Left colon (tissue), 2 donors: ENCODE data around the gene NAALADL2. TPM values are rescaled to one million over a fixed set of nuclear protein-coding genes. Genes with fewer than 3 reads are reported as not detected.

Source experiments
- ATAC-seq: fragments of 200-7000 bp; cut with Tn5 transposase; one replicate; pipeline ENCODE4 v1.9.1; 2020; ENCODE audit warnings: mild to moderate bottlenecking, moderate library complexity
- DNase-seq, 2 donors: peaks; one replicate each; pipeline ENCODE4 v3.0.0-alpha.2; 2020
- intact Hi-C, 2 donors: fragments of 100-400 bp; cut with DNase I in 1 of 2; cut with micrococcal nuclease in 1 of 2; formaldehyde crosslinking; loops; one replicate each; pipeline versions ENCODE4 v1.11.2 to v1.14.0; 2022; cut with DNase I, micrococcal nuclease
- total RNA-seq, 2 donors: library from RNA; stranded (reverse); fragmentation: NEBNext Ultra II Directional; extraction: Animal tissue kit (Norgen Biotek cat#: 25700); gene quantifications; one replicate each; pipeline ENCODE4 v1.2.1, GENCODE V29; 2021
- donor health status: DM: no; HTN: no; CAD: no.
- donor health status: DM: yes; HTN: yes; CAD: no.

The NAALADL2 gene
- total RNA-seq, 2 donors from 2014 or later = 20.7 to 21.1 TPM

GRCh38 chr3:174957081-174957480, 97.9 kb downstream of the NAALADL2 start:
- intact Hi-C loops = no loop called here
- DNase-seq = no peak
- ATAC-seq = no peak

GRCh38 chr3:174957551-174958001, 98.4 kb downstream of the NAALADL2 start:
- intact Hi-C loops = no loop called here
- DNase-seq (no peak), ATAC-seq (no peak)

GRCh38 chr3:174958671-174959328, 99.7 kb downstream of the NAALADL2 start:
- intact Hi-C loops = no loop called here
- no peak for ATAC-seq
- DNase-seq = no peak

- intact Hi-C loops = no loop called here
Observed at GRCh38 chr3:174959556-174960065, 100.5 kb downstream of the NAALADL2 start.

GRCh38 chr3:174960898-174961297, 101.8 kb downstream of the NAALADL2 start:
- ATAC-seq (no peak), DNase-seq (no peak)
- intact Hi-C loops = no loop called here

More at GRCh38 chr3:174959556-174960065, 100.5 kb downstream of the NAALADL2 start:
- ATAC-seq (no peak), DNase-seq (no peak)

GRCh38 chr3:174973465-174973864, 114.3 kb downstream of the NAALADL2 start:
- ATAC-seq = no peak
- no peak for DNase-seq
- intact Hi-C loops = no loop called here

GRCh38 chr3:174986685-174987084, 127.6 kb downstream of the NAALADL2 start:
- intact Hi-C loops = no loop called here
- ATAC-seq (no peak), DNase-seq (no peak)

- intact Hi-C loops = no loop called here
- DNase-seq (no peak), ATAC-seq (no peak)
Observed at GRCh38 chr3:175001091-175001490, 142.0 kb downstream of the NAALADL2 start.

GRCh38 chr3:175002732-175003143, 143.6 kb downstream of the NAALADL2 start:
- intact Hi-C loops = no loop called here
- ATAC-seq (no peak), DNase-seq (no peak)

- ATAC-seq (no peak), DNase-seq (no peak)
- intact Hi-C loops = no loop called here
Observed at GRCh38 chr3:175003590-175003989, 144.5 kb downstream of the NAALADL2 start.

- no peak for DNase-seq
- intact Hi-C loops = no loop called here
- ATAC-seq = no peak
Observed at GRCh38 chr3:175005193-175005592, 146.1 kb downstream of the NAALADL2 start.

GRCh38 chr3:175005881-175006280, 146.7 kb downstream of the NAALADL2 start:
- ATAC-seq (no peak), DNase-seq (no peak)
- intact Hi-C loops = no loop called here

GRCh38 chr3:175007306-175007705, 148.2 kb downstream of the NAALADL2 start:
- intact Hi-C loops = no loop called here
- DNase-seq (no peak), ATAC-seq (no peak)

GRCh38 chr3:175009295-175009694, 150.2 kb downstream of the NAALADL2 start:
- no peak for ATAC-seq
- DNase-seq = no peak
- intact Hi-C loops = no loop called here

GRCh38 chr3:175015056-175015635, 156.0 kb downstream of the NAALADL2 start:
- intact Hi-C loops = no loop called here
- DNase-seq (no peak), ATAC-seq (no peak)

- no peak for ATAC-seq
Observed at GRCh38 chr3:175018946-175019727, 160.0 kb downstream of the NAALADL2 start.

GRCh38 chr3:175020101-175020500, 161.0 kb downstream of the NAALADL2 start:
- intact Hi-C loops = no loop called here
- DNase-seq = no peak

More at GRCh38 chr3:175018946-175019727, 160.0 kb downstream of the NAALADL2 start:
- DNase-seq = no peak
- intact Hi-C loops = no loop called here

GRCh38 chr3:175029828-175030227, 170.7 kb downstream of the NAALADL2 start:
- intact Hi-C loops = no loop called here
- no peak for DNase-seq
- no peak for ATAC-seq

More at GRCh38 chr3:175020101-175020500, 161.0 kb downstream of the NAALADL2 start:
- ATAC-seq = no peak

GRCh38 chr3:175039875-175040274, 180.7 kb downstream of the NAALADL2 start:
- DNase-seq (no peak), ATAC-seq (no peak)
- intact Hi-C loops = no loop called here

GRCh38 chr3:175041369-175041768, 182.2 kb downstream of the NAALADL2 start:
- ATAC-seq = no peak
- DNase-seq = no peak
- intact Hi-C loops = no loop called here
